CD4-positive, alpha-beta T cell (primary cell): Measurements from ENCODE around the gene ADSL. TPM values are rescaled to one million over a fixed set of nuclear protein-coding genes. Genes with fewer than 3 reads are reported as not detected.

Experiments used
- ATAC-seq: fragments of 200-7000 bp; cut with Tn5 transposase; one replicate; pipeline ENCODE4 v1.10.0; 2022; ENCODE audit warnings: mild to moderate bottlenecking; ENCODE audit not compliant: poor library complexity
- CTCF ChIA-PET: fragments of 350-600 bp; sonication (Branson Sonifier 250); formaldehyde crosslinking; loops from one replicate; lab custom pipeline; 2021; ENCODE audit warnings: antibody characterized with exemption, inconsistent platforms; lab: Charles Lee
- POLR2A ChIA-PET: fragments of 350-600 bp; sonication (Branson Sonifier 250); formaldehyde crosslinking; loops from one replicate; lab custom pipeline; 2021; ENCODE audit warnings: antibody characterized with exemption, inconsistent platforms; lab: Charles Lee
- DNase-seq, 14 experiments: peaks; one replicate each; pipeline ENCODE4 v3.0.0-alpha.2; 2013 to 2020; ENCODE audit warnings: mixed read lengths in 2 of 14
- H3K27ac ChIP-seq, 2 donors: one replicate each; pipeline versions ENCODE4 v1.5.1 to v1.7.0; 2013; ENCODE audit warnings: low read length in 2 of 2, low read depth in 1 of 2, mild to moderate bottlenecking in 1 of 2
- H3K27me3 ChIP-seq, 2 experiments: 1 replicate in 1 of 2; 2 replicates in 1 of 2; pipeline versions ENCODE4 v1.6.1 to v1.7.0; 2013; ENCODE audit warnings: low read length in 2 of 2, control low read depth in 1 of 2, mild to moderate bottlenecking in 1 of 2, moderate library complexity in 1 of 2; ENCODE audit not compliant: insufficient read depth in 2 of 2, control insufficient read depth in 1 of 2
- H3K36me3 ChIP-seq: one replicate; pipeline ENCODE4 v1.6.1; 2013; ENCODE audit warnings: low read length, control low read depth; ENCODE audit not compliant: insufficient read depth
- H3K4me1 ChIP-seq: one replicate; pipeline ENCODE4 v1.6.1; 2013; ENCODE audit warnings: low read length, control low read depth; ENCODE audit not compliant: insufficient read depth
- H3K4me3 ChIP-seq: one replicate; pipeline ENCODE4 v1.5.1; 2013; ENCODE audit warnings: mild to moderate bottlenecking, low read length, moderate library complexity
- H3K9me3 ChIP-seq, 2 experiments: 1 replicate in 1 of 2; 2 replicates in 1 of 2; pipeline versions ENCODE4 v1.6.1 to v1.7.0; 2013; ENCODE audit warnings: low read length in 2 of 2, mild to moderate bottlenecking in 2 of 2, control low read depth in 1 of 2, moderate library complexity in 1 of 2; ENCODE audit not compliant: control insufficient read depth in 1 of 2, insufficient read depth in 1 of 2
- H3K27ac Mint-ChIP-seq: one replicate; pipeline ENCODE4 v1.8.0; 2020; ENCODE audit warnings: mixed read lengths
- H3K27me3 Mint-ChIP-seq: one replicate; pipeline ENCODE4 v1.8.0; 2021; ENCODE audit warnings: mixed read lengths
- H3K36me3 Mint-ChIP-seq: one replicate; pipeline ENCODE4 v1.8.0; 2021; ENCODE audit warnings: low read depth, mixed read lengths
- H3K4me1 Mint-ChIP-seq: one replicate; pipeline ENCODE4 v1.8.0; 2021; ENCODE audit warnings: low read depth, mixed read lengths
- H3K4me3 Mint-ChIP-seq: one replicate; pipeline ENCODE4 v1.8.0; 2020; ENCODE audit warnings: mild to moderate bottlenecking, mixed read lengths
- H3K9me3 Mint-ChIP-seq: one replicate; pipeline ENCODE4 v1.8.0; 2020; ENCODE audit warnings: mixed read lengths
- intact Hi-C, 2 experiments: fragments of 100-400 bp; cut with DNase I in 1 of 2; cut with micrococcal nuclease in 1 of 2; formaldehyde crosslinking; loops; one replicate each; pipeline versions ENCODE4 v1.15.1 to v1.9.0; 2023 to 2025; cut with DNase I, micrococcal nuclease
- total RNA-seq, 174 experiments: library from RNA in 2 of 174; stranded (reverse) in 2 of 174; gene quantifications; one replicate each; pipeline ENCODE4 v1.2.3 and lab custom pipeline; 2021 to 2026
- TF ChIP-seq, protein P1 (sequence below): fragments of 200-600 bp; IDR thresholded peaks from one replicate; pipeline ENCODE4 v1.8.0; 2022; ENCODE audit warnings: antibody characterized with exemption, mild to moderate bottlenecking

ADSL gene
- total RNA-seq, 2 experiments from 2014 or later, result 62.9 to 75.3 TPM

DNA sequence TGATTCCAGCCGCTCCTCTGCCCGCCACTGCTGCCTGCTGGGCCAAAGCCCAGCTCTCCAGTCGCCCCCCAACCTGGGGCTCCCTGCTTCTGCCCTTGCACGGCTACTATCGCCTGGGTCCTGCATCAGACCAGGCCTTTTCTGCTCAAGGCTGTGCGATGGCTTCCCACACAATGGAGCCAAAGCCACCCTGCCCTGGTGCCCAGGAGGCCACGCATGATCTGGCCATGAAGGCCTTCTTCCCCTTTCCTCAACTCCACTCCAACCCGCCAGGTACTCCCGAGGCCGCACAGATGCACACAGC lies 69.9 kb downstream of the ADSL start:
- H3K9me3 ChIP-seq, result no peaks in the 10 kb centered on the region
- H3K36me3 Mint-ChIP-seq, result peaks cover 77% of the 10 kb centered on the region
- H3K27me3 ChIP-seq, result no peaks in the 10 kb centered on the region
- H3K4me1 Mint-ChIP-seq, result peaks cover 36% of the 10 kb centered on the region
- H3K27me3 Mint-ChIP-seq, result no peaks in the 10 kb centered on the region
- peaks cover 68% of the 10 kb centered on the region for H3K36me3 ChIP-seq
- H3K4me3 Mint-ChIP-seq, result no peak overlapping the region
- DNase-seq (no peak), ATAC-seq (no peak)
- TF ChIP-seq, protein P1, sequence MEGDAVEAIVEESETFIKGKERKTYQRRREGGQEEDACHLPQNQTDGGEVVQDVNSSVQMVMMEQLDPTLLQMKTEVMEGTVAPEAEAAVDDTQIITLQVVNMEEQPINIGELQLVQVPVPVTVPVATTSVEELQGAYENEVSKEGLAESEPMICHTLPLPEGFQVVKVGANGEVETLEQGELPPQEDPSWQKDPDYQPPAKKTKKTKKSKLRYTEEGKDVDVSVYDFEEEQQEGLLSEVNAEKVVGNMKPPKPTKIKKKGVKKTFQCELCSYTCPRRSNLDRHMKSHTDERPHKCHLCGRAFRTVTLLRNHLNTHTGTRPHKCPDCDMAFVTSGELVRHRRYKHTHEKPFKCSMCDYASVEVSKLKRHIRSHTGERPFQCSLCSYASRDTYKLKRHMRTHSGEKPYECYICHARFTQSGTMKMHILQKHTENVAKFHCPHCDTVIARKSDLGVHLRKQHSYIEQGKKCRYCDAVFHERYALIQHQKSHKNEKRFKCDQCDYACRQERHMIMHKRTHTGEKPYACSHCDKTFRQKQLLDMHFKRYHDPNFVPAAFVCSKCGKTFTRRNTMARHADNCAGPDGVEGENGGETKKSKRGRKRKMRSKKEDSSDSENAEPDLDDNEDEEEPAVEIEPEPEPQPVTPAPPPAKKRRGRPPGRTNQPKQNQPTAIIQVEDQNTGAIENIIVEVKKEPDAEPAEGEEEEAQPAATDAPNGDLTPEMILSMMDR, result no peak
- intact Hi-C loops, result no loop called here
- H3K4me1 ChIP-seq, result peaks cover 32% of the 10 kb centered on the region
- H3K9me3 Mint-ChIP-seq, result no peaks in the 10 kb centered on the region
- peak overlapping the region in 1 of 2 donors; percentile 20 for H3K27ac ChIP-seq
- ChIA-PET POLR2A (interaction anchor here (1.0 to 1.4 kb wide), 3 partner anchors 16 to 22 kb away, joined by 3 to 7 read pairs (median 3); no protein-coding TSS in a partner anchor), CTCF (interaction anchor here (0.5 kb wide), 1 partner anchor 141 kb away, joined by 3 read pairs; no protein-coding TSS in a partner anchor)
- peak overlapping the region; percentile 91 for H3K27ac Mint-ChIP-seq
- H3K4me3 ChIP-seq, result no peak overlapping the region

DNA sequence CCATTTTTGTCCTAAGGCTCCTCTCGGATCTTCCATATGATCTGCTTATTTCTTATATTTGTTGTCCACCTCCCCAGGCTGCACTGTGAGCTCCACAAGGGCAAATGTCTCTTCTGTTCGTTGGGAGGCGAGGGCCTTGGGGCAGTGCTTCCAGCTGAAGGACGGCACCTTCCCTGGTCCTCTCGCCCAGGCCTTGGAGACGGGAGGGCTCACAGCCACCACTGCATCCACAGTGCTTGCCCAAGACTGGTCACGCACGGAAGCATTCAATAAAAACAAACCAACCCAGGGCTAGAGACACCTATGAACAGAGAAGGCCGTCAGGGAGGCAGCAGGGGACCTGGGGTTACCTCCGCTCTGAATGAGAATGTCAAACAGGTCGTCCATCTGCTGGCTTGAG lies 70.3 kb downstream of the ADSL start:
- POLR2A ChIA-PET, result no interaction called here
- H3K27ac Mint-ChIP-seq, result peak overlapping the region; percentile 91

DNA sequence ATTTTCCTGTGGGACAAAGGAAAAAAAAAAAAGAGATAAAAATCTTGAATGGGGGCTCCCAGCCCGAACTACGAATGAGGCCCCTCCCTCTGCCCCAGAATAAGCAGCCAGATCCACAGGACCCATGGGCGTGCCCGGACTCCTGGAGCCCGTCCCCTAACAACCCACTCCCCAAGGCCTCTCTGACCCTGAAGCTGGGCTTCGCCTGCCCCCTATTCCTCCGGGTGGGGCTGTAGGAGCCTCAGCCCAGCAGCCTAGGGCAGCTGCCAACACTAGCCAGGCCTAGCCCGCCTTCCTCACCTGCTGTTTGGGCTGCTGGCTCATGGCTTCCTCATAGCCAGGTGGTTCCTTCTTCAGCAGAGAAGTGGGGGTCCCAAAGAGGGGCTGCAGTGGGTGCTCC lies 70.7 kb downstream of the ADSL start:
- intact Hi-C loops, result no loop called here
- DNase-seq (no peak), ATAC-seq (no peak)
- Mint-ChIP-seq H3K27ac (peak overlapping the region; percentile 91), H3K4me3 (no peak overlapping the region), H3K27me3 (no peaks in the 10 kb centered on the region), H3K4me1 (peaks cover 41% of the 10 kb centered on the region), H3K9me3 (no peaks in the 10 kb centered on the region), H3K36me3 (peaks cover 77% of the 10 kb centered on the region)
- TF ChIP-seq, protein P1, result no peak
- Histone ChIP-seq H3K36me3 (peaks cover 68% of the 10 kb centered on the region), H3K9me3 (no peaks in the 10 kb centered on the region), H3K27me3 (no peaks in the 10 kb centered on the region), H3K4me1 (peaks cover 32% of the 10 kb centered on the region), H3K27ac (no peak overlapping the region), H3K4me3 (no peak overlapping the region)
- ChIA-PET POLR2A (interaction anchor here (1.6 kb wide), 1 partner anchor 32 kb away, joined by 6 read pairs; no protein-coding TSS in a partner anchor), CTCF (interaction anchor here (0.5 kb wide), 1 partner anchor 367 kb away, joined by 3 read pairs; no protein-coding TSS in a partner anchor)

More for the DNA sequence above, 70.3 kb downstream of the ADSL start:
- CTCF ChIA-PET, result interaction anchor here (0.5 kb wide), 2 partner anchors 141 to 366 kb away, joined by 3 read pairs; no protein-coding TSS in a partner anchor
- Mint-ChIP-seq H3K4me1 (peaks cover 37% of the 10 kb centered on the region), H3K4me3 (no peak overlapping the region), H3K27me3 (no peaks in the 10 kb centered on the region), H3K36me3 (peaks cover 77% of the 10 kb centered on the region), H3K9me3 (no peaks in the 10 kb centered on the region)
- TF ChIP-seq, protein P1, result no peak
- Histone ChIP-seq H3K27ac (no peak overlapping the region), H3K9me3 (no peaks in the 10 kb centered on the region), H3K36me3 (peaks cover 68% of the 10 kb centered on the region), H3K27me3 (no peaks in the 10 kb centered on the region), H3K4me3 (no peak overlapping the region), H3K4me1 (peaks cover 32% of the 10 kb centered on the region)
- DNase-seq, result no peak
- no peak for ATAC-seq
- intact Hi-C loops, result no loop called here
